SU-DHL-6 (cell line): ENCODE measurements around the gene HECW1.

Experiments
- CTCF ChIP-seq: fragments of 200-600 bp; sonication (generic); IDR thresholded peaks from one replicate; pipeline ENCODE4 v1.5.1; 2017; ENCODE audit warnings: antibody characterized with exemption, mild to moderate bottlenecking, low read length, moderate library complexity; ENCODE audit not compliant: insufficient read depth, poor library complexity, severe bottlenecking
- EZH2phosphoT487 ChIP-seq: fragments of 200-600 bp; sonication (generic), shearing (Covaris generic); conservative IDR thresholded peaks from 2 replicates; pipeline ENCODE4 v1.6.1; 2018; ENCODE audit warnings: mild to moderate bottlenecking, antibody characterized with exemption, low read length, moderate library complexity, mixed read lengths

- TF ChIP-seq CTCF (no peak), EZH2phosphoT487 (no peak)
These were observed 216.4 kb downstream of the HECW1 start for GRCh38 chr7:43328785-43329380.
